ENCODE results near the gene USP13. TPM values are rescaled to one million over a fixed set of nuclear protein-coding genes. Genes with fewer than 3 reads are reported as not detected.
"Not testable (repeated sequence)": the region's sequence is repeated elsewhere in the genome, so short reads cannot be mapped to it uniquely, and the experiment has no call there.

Gene USP13, protein sequence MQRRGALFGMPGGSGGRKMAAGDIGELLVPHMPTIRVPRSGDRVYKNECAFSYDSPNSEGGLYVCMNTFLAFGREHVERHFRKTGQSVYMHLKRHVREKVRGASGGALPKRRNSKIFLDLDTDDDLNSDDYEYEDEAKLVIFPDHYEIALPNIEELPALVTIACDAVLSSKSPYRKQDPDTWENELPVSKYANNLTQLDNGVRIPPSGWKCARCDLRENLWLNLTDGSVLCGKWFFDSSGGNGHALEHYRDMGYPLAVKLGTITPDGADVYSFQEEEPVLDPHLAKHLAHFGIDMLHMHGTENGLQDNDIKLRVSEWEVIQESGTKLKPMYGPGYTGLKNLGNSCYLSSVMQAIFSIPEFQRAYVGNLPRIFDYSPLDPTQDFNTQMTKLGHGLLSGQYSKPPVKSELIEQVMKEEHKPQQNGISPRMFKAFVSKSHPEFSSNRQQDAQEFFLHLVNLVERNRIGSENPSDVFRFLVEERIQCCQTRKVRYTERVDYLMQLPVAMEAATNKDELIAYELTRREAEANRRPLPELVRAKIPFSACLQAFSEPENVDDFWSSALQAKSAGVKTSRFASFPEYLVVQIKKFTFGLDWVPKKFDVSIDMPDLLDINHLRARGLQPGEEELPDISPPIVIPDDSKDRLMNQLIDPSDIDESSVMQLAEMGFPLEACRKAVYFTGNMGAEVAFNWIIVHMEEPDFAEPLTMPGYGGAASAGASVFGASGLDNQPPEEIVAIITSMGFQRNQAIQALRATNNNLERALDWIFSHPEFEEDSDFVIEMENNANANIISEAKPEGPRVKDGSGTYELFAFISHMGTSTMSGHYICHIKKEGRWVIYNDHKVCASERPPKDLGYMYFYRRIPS
- total RNA-seq = 6.5 and 7.2 TPM in 2 replicates

DNA sequence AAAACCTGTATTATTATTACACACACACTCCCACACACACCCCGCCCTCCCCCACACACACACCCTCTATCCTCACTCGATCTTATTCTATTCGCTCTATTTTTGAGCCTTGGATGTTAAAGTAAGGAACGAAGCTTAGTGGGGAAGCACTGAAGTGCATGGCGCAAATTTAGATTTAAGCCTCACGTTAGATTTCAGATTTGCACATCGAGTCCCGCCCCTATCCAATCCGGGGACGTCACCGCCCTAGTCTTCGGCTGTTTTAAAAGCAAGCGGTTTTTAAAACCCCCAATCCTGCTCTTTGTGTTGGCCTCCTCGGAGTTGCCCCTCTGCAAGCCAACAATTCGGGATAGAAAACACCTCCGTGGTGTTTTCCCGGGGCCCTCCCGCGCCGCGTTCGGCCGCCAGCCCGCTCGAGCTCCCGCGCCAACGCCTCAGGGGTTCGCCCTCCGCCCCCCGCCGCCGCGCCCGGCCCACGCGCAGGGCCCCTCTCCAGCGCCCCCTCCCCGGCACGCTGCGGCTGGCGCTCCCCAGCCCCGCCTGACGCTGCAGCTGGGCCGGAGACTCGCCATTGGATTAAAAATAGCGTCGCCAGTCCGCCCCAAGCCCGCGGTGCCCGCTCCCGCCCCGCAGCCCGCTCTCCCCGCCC lies at the start of gene USP13:
Gene USP13 (plus strand): TSS at position 594 of the 649 bp plus-strand sequence. CDS start 186 bp downstream, outside the sequence.
- intact Hi-C loops (cut with micrococcal nuclease) = loop anchor here (1.0 to 5.0 kb wide), 16 partner anchors 43 to 1335 kb away; partner anchors contain the start of genes ACTL6A, DNAJC19, FXR1 and GNB4

DNA sequence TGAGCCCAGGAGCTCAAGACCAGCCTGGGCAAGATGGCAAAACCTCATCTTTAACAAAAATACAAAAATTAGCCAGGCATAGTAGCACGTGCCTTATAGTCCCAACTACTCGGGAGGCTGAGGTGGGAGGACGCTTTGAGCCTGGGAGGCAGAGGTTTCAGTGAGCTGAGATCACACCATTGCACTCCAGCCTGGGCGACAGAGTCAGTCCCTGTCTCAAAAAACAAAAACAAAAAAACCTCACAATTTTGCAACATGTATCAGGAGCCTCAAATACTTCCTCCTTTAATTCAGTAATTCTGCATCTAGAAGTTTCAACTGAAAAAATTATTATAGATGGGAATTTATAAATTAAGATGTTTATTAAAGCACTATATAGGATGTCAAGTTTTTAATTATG lies 49.5 kb upstream of the USP13 start:
- intact Hi-C loops (cut with micrococcal nuclease) = no loop called here

DNA sequence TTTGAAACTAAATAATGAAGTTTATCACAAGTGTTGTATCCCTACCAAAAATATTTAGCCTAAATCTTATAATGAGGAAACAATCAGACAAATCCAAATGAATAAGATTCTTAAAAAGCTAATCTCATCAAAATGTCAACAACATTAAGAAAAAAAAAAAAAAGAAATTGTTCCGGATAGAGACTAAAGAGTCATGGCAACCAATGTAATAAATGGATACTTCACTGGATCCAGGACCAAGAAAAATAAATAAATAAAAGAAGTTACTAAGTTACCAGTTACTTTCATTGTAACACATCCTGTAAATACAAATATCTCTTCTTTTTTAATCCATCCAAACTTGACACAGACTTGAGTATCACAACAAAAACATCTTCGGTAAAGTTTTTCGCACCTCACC lies 49.0 kb upstream of the USP13 start:
- intact Hi-C loops (cut with micrococcal nuclease) = loop anchor here (1.0 to 2.0 kb wide), 10 partner anchors 42 to 1308 kb away; partner anchors contain the start of genes ACTL6A, FXR1, GNB4 and MFN1

DNA sequence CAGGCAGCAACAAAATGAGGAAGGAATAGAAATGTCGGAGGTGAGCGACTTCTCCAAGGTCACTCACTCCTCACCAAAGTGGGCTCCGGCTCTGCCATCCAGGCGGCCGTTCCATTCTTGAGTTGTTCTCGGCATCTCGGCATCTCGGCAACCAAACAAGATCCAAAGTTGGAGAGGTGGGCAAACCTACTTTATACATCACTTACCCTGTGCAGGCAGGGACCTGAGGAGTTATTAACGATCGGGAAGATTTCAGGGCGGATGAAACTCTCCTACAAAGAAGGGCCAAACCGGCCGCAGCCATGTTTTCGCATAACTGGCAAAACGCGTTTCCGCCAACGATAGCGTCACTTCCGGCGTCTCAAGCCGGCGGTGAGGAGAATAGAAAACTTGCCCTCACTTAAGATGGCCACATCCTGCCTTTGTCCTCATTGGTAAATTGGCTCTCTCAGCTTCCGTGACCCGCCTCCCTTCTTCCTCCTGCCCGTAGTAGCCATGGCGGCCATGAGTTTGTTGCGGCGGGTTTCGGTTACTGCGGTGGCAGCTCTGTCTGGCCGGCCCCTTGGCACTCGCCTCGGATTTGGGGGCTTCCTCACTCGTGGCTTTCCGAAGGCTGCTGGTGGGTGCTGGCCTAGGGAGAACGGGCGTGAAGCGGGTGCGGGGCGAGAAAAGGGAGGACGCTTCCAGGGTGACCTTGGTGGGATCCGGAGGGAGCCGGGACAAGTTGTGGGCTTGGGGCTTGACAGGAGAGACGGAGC lies 48.3 kb upstream of the USP13 start, which contains the start of the genes MRPL47 and NDUFB5:
Gene MRPL47 (minus strand): TSS at position 318 of the 758 bp plus-strand sequence. CDS start 14 bp downstream, at position 304.
Gene NDUFB5 (plus strand): TSS at position 474 of the 758 bp plus-strand sequence. CDS start 22 bp downstream, at position 496.
- intact Hi-C loops (cut with micrococcal nuclease) = loop anchor here (1.0 to 2.0 kb wide), 10 partner anchors 42 to 1308 kb away; partner anchors contain the start of genes ACTL6A, FXR1, GNB4 and MFN1

DNA sequence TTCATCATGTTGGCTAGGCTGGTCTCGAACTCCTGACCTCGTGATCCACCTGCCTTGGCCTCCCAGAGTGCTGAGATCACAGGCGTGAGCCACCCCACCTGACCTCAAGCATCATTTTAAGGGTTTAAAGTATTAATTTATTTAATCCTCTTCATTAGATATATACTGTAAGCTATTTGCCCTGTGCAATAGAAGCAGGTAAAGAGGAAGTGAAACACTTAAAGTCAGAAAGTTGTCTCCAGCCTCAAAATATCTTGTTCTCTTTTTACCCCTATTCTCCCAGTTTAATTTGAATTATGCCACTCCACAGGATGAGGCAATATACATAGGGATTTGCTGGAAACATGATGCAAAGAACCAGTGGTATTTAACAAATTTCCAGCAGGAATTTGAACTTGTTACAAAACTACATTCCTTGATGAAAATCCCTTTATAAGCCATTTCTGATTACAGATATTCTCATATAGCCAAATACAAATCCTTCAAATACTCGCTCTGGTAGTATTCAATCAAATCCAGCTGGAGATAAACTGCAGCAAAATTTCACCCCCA lies 46.2 kb upstream of the USP13 start:
- intact Hi-C loops (cut with micrococcal nuclease) = no loop called here

DNA sequence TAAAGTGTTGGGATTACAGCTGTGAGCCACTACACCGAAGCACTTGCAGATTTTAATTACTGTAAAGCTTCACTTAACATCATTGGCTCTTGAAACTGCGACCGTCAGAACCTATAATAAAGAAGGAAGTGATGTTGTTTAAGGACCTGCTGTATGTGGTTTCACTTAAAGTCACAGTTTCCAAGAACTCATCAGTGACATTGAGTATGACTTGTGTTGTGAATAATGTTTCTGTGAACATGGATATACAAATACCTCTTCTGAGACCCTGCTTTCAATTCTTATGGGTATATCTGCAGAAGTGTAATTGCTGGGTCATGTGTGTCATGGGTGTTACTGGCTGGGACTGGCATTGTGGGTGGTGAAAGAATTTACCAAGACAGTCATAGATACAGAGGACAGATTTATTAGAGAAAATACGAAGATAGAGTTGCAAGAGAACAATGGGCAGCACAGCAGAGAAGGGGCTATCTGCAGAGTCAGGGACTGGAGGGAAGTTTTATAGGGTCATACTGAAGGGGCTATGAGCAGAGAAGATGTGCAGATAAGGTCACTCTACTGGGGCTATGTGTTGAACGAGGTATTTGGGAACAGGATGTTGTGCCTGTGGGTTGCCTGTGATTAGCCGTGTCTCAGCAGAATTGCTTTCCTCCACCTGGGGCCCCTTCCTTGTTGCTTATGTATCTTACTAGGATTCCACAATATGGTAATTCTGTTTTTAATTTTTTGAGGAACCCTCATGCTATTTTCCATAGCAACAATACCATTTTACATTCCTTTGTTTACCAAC lies 43.7 kb upstream of the USP13 start:
- intact Hi-C loops (cut with micrococcal nuclease) = loop anchor here (1.0 to 2.0 kb wide), 6 partner anchors 43 to 1380 kb away; partner anchors contain the start of genes ACTL6A, DNAJC19 and TTC14

DNA sequence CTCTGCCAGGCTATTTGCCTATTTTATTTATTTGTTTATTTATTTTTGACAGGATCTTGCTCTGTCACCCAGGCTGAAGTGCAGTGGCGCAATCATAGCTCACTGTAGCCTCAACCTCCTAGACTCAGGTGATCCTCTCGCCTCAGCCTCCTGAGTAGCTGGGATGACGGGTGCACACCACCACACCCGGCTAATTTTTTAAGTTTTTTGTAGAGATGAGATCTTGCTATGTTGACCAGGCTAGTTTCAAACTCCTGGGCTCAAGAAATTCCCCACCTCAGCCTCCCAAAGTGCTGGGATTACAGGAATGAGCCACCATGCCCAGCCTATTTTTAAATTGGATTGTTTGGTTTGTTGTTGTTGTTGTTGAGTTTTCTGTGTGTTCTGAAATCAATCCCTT lies 42.8 kb upstream of the USP13 start:
- intact Hi-C loops (cut with micrococcal nuclease) = no loop called here

DNA sequence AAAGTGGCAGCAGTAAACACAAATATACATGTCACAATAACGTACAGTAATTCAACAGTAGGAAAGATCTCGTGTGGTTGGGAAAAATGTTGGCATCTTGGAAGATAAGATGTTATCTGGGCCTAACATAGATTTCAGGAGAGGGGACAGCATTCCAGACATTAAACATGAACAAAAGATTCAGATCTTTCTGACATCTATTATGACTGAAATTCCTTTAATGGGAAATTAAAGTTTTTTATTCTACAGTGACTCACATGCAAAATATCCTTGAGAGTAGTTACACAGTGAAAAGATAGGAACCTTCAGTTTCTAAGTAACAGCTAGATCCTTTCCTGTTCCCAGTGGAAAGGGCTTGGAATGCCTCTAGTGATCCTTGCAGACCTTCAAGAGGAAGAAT lies 39.0 kb upstream of the USP13 start:
- intact Hi-C loops (cut with micrococcal nuclease) = no loop called here

DNA sequence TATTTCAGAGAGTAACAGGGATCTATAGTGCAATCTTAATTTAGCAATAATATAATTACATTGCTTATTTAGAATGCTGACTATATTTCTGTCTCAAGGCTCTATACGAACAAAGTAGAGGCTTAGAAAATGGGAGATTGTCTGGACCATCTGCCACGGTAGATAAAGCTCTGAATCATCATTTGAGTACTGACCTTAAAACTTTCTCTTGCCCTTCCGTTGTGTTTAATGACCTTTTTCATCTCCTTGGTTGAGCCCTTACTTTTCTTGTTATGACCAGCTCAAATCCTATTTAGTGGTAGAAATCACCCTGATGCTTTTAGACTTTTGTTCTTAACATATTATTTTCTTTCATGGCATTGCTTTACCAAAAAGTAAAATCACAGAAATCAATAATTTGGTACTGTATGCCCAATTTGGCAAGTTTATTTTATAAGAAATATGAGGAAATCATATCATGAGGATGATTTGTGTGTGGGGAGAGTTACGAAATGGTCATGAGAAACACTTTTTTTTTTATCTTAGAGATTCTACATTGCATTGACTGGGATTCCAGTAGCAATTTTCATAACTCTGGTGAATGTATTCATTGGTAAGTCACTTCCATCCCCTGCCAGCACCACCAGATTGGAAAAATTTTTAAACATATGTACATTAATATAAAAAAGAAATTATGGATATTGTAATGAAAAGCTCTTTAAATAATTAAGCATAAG lies 37.2 kb upstream of the USP13 start:
- intact Hi-C loops (cut with micrococcal nuclease) = no loop called here

DNA sequence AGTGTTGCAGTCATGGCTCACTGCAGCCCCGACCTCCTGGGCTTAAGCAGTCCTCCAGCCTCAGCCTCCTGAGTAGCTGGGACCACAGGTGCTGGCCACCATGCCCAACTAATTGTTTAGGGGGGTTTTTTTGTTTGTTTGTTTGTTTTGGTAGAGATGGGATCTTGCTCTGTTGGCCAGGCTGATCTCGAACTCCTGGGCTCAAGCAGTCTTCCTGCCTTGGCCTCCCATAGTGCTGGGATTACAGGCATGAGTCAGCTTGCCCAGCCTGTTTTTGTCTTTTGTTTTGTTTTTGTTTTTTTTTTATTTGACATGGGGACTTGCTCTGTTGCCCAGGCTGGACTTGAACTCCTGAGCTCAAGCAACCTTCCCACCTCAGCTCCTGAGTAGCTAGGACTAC lies 30.8 kb upstream of the USP13 start:
- intact Hi-C loops (cut with micrococcal nuclease) = no loop called here

DNA sequence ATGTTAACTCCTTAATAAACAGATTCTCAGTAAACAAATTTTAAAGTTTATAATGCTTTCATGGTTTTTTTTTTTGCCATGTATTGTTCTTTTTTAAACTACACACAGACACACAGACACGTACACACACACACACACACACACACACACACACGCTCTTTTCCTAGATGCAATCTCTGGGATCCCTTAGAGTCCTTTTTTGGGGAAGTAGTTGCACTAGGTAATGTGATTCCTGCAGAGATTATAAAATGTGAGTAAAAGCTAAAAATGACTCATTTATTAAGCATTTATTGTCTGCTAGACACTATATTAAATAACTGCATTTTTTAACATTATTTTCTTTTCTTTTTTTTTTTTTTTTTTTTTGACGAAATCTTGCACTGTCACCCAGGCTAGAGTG lies 28.4 kb upstream of the USP13 start:
- intact Hi-C loops (cut with micrococcal nuclease) = no loop called here

DNA sequence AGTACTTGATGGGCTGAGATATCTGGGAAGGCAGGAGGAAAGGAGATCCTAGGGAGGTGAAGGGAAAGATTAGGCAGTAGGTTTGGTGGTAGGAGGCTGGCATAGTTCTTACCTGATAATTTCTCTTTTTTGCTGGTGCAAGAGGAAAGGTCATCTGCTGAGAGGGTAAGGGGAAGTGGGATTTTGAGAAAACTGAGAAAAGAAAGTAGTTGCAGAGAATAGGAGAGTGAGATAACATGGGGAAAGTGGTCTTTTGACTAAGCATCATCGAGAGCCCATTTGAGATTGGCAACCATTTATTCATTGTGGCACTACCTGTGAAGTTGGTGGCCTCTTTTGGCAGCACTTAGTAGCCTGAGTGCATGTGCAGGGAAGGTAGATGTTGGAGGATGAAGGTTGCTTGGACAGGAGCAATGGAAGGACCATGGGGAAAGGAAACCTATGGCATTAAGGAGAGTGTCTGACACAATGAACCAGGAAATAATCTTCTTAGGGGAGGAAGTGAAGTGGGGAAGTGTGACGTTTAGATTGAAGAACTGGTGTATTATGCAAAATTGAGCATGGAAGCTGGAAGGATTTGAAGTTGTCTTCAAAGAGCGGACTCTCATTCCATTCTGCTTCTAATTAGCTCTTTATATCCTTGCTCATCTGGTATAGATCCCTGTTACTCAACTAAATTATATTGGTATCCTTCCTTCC lies 21.9 kb upstream of the USP13 start:
- intact Hi-C loops (cut with micrococcal nuclease) = no loop called here

DNA sequence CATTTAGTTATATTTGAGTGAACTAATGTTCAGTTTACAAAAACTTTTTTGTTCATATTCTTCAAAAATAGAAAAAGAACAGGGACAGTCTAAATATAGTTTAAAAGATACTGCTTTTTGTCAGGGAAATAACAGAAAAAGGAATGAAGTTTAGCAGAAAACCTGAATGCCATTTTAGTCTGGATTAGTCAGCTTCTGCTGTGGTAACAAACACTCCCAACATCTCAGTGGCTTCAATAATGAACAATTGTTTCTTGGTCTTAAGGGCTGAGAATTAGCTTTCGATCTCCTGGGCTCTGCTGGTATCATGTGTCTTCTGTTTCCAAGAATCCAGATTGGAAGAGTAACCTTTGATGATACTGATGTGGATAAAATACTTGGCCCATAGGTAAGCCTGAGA lies 12.4 kb upstream of the USP13 start:
- intact Hi-C loops (cut with micrococcal nuclease) = no loop called here

DNA sequence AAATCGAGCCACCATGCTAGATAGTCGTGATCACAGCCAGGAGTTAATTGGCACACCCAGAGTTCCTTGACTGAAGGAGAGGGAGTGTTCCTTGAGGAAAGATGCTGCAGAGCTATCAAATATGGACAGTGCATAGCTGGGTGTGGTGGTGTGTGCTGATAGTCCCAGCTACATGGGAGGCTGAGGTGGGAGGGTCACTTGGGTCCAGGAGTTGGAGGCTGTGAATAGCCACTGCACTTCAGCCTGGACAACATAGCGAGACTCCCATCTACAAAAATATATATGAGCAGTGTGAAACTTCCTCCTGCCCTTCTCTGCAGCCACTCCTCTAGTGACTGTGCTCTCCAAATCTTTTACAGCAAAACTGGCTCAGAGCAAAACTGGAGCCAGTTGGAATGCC lies 10.0 kb upstream of the USP13 start:
- intact Hi-C loops (cut with micrococcal nuclease) = no loop called here

DNA sequence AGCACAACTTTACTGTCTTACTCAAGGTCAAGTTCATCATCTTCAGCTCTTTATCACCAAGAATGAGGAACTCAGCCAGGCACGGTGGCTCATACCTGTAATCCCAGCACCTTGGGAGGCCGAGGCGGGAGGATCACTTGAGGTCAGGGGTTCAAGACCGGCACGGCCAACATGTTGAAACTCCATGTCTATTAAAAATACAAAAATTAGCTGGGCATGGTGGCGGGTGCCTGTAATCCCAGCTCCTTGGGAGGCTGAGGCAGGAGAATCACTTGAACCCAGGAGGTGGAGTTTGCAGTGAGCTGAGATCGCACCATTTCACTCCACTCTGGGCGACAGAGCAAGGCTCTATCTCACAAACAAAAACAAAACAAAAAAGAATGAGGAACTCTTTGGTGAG lies 9.0 kb upstream of the USP13 start:
- intact Hi-C loops (cut with micrococcal nuclease) = not testable (repeated sequence)

DNA sequence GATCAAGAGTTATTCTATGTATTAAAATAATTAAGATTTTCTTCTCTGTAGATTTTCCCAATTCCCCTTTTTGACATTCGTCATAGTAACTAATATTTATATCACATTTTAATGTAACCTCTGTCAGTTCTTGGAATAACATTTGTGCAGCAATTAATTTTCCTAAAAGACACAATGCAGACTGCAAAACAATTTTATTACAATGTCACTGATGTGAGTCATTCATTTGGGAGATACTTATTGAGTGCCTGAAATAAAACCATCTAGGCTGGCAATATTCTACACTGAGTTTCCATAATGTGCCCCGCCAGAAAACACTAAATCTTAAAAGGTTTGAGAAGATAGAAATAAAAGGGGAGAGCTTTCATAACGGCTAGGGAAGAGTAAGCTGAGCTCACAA lies 6.7 kb upstream of the USP13 start:
- intact Hi-C loops (cut with micrococcal nuclease) = no loop called here

DNA sequence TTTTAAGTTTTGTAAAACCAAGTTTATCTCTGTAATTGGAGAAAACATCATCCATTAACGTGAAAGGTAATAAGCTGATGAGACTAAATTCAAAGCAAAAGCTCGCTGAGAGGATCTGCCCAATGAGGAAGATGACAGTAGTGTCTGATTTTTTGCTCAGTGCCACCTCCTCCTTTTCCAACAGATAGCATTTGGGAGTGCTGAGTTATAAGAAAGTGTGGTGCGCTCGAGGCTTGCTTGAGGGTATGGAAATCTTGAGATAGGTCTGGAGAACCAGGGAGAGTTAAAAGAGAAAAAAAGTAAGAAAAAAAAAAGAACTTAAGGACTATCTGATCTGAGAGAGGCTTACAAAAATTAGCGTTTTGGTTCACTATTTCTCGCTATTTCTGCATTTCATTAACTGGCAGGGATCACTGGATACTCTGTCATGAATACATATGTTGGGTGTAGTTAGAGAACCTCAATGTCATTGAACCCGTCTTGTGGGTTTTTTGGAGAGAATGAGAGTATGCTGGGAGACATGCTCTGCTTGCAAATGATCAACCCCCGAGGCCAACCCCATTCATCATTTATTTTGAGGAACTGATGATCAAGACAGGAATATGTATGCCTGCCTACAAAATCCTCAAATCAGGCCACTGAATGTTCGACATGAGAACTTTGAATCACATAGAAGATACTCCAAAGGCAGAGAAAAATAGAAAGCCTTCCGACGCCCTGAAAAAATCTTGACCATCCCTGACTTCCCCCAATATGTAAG lies 973 bp upstream of the USP13 start:
- intact Hi-C loops (cut with micrococcal nuclease) = loop anchor here (1.0 to 5.0 kb wide), 13 partner anchors 43 to 1335 kb away; partner anchors contain the start of genes DNAJC19, FXR1, GNB4 and MFN1
